GM12878 (cell line): Measurements from ENCODE around the gene HAAO. TPM values are rescaled to one million over a fixed set of nuclear protein-coding genes. Genes with fewer than 3 reads are reported as not detected.

Source experiments
- BCLAF1 ChIP-seq: fragments of 450-650 bp; IDR thresholded peaks from 2 replicates; pipeline ENCODE4 v1.6.1; 2017; ENCODE audit warnings: antibody characterized with exemption, mild to moderate bottlenecking, moderate library complexity
- CREB1 ChIP-seq: IDR thresholded peaks from 2 replicates; pipeline ENCODE4 v1.6.1; 2012; ENCODE audit warnings: low read depth, mild to moderate bottlenecking, inconsistent platforms
- DPF2 ChIP-seq: fragments of 450-650 bp; IDR thresholded peaks from 2 replicates; pipeline ENCODE4 v1.6.1; 2017; ENCODE audit warnings: mild to moderate bottlenecking
- ESRRA ChIP-seq: IDR thresholded peaks from 2 replicates; pipeline ENCODE4 v1.6.1; 2012; ENCODE audit warnings: mild to moderate bottlenecking, low read length, improper control_type of control experiment
- GATAD2B ChIP-seq: fragments of 450-650 bp; conservative IDR thresholded peaks from 2 replicates; pipeline ENCODE4 v1.6.1; 2017; ENCODE audit warnings: low read depth, mild to moderate bottlenecking, moderate library complexity
- JUNB ChIP-seq: IDR thresholded peaks from 2 replicates; pipeline ENCODE4 v1.6.1; 2016; ENCODE audit warnings: antibody characterized with exemption, mild to moderate bottlenecking
- LARP7 ChIP-seq: fragments of 450-650 bp; IDR thresholded peaks from 2 replicates; pipeline ENCODE4 v1.6.1; 2017; ENCODE audit warnings: mild to moderate bottlenecking
- MAX ChIP-seq: IDR thresholded peaks from 2 replicates; pipeline ENCODE4 v1.6.1; 2012; ENCODE audit warnings: low read depth, low read length, improper control_type of control experiment
- NR2F1 ChIP-seq: fragments of 450-650 bp; conservative IDR thresholded peaks from 2 replicates; pipeline ENCODE4 v1.6.1; 2017; ENCODE audit warnings: mild to moderate bottlenecking
- RB1 ChIP-seq: fragments of 450-650 bp; formaldehyde crosslinking; IDR thresholded peaks from 2 replicates; pipeline ENCODE4 v1.6.1; 2017; ENCODE audit warnings: mild to moderate bottlenecking, borderline replicate concordance
- SIN3A ChIP-seq: IDR thresholded peaks from 2 replicates; pipeline ENCODE4 v1.6.1; 2012; ENCODE audit warnings: low read depth, low read length, improper control_type of control experiment
- SMAD5 ChIP-seq: IDR thresholded peaks from 2 replicates; pipeline ENCODE4 v1.6.1; 2016; ENCODE audit warnings: antibody characterized with exemption, low read depth
- SMARCA5 ChIP-seq: fragments of 450-650 bp; IDR thresholded peaks from 2 replicates; pipeline ENCODE4 v1.6.1; 2017; ENCODE audit warnings: mild to moderate bottlenecking
- SMC3 ChIP-seq: IDR thresholded peaks from 2 replicates; pipeline ENCODE4 v1.6.1; 2011; ENCODE audit warnings: low read length, improper control_type of control experiment, borderline replicate concordance
- STAT3 ChIP-seq: IDR thresholded peaks from 2 replicates; pipeline ENCODE4 v1.6.1; 2011; ENCODE audit warnings: low read depth, low read length, improper control_type of control experiment
- SUZ12 ChIP-seq: fragments of 200-600 bp; sonication (generic); IDR thresholded peaks from one replicate; pipeline ENCODE4 v1.6.1; 2018; ENCODE audit warnings: antibody characterized with exemption, mild to moderate bottlenecking; ENCODE audit not compliant: unreplicated experiment
- TCF3 ChIP-seq: IDR thresholded peaks from 2 replicates; pipeline ENCODE4 v1.6.1; 2012; ENCODE audit warnings: low read depth, mild to moderate bottlenecking, low read length, borderline replicate concordance; ENCODE audit not compliant: insufficient read depth
- ZSCAN29 ChIP-seq: fragments of 450-650 bp; IDR thresholded peaks from 2 replicates; pipeline ENCODE4 v1.6.1; 2017; ENCODE audit warnings: mild to moderate bottlenecking, moderate library complexity
- polyA plus RNA-seq, 11 experiments: library from polyadenylated mRNA; depleted of rRNA in 4 of 11; unstranded in 6 of 11; stranded (reverse) in 5 of 11; fragments of >200 nt; fragmentation: Nextera tagmentation in 4 of 11; fragmentation: Illumina TruSeq in 1 of 11; extraction: Ambion mirVana in 4 of 11; extraction: Trizol in 1 of 11; gene quantifications; 1 replicate in 1 of 11; 2 replicates in 10 of 11; pipeline versions ENCODE4 v1.2.1 to v1.2.3, GENCODE V29; 2011 to 2016; ENCODE audit warnings: inconsistent platforms in 2 of 11, missing spikeins in 2 of 11, low read depth in 1 of 11
- total RNA-seq, 4 experiments: library from RNA; depleted of rRNA in 3 of 4; stranded (reverse); fragments of >200 nt in 3 of 4; fragmentation: Illumina TruSeq in 1 of 4; extraction: Trizol in 1 of 4; gene quantifications; 2 replicates each; pipeline versions ENCODE4 v1.2.1 to v1.2.3, GENCODE V29; 2013 to 2021
- TF ChIP-seq, protein P1 (sequence below): fragments of 450-650 bp; conservative IDR thresholded peaks from 2 replicates; pipeline ENCODE4 v1.6.1; 2017; ENCODE audit warnings: mild to moderate bottlenecking, moderate library complexity
- TF ChIP-seq, protein P2 (sequence below): fragments of 450-650 bp; IDR thresholded peaks from 2 replicates; pipeline ENCODE4 v1.6.1; 2017; ENCODE audit warnings: mild to moderate bottlenecking, moderate library complexity

The HAAO gene
- total and polyA plus RNA-seq, 10 of the 15 experiments (the other 5 are each of a cell fraction or from before 2014, with no cell fraction given) = 4.3 to 58.7 (median 26.8) TPM

DNA sequence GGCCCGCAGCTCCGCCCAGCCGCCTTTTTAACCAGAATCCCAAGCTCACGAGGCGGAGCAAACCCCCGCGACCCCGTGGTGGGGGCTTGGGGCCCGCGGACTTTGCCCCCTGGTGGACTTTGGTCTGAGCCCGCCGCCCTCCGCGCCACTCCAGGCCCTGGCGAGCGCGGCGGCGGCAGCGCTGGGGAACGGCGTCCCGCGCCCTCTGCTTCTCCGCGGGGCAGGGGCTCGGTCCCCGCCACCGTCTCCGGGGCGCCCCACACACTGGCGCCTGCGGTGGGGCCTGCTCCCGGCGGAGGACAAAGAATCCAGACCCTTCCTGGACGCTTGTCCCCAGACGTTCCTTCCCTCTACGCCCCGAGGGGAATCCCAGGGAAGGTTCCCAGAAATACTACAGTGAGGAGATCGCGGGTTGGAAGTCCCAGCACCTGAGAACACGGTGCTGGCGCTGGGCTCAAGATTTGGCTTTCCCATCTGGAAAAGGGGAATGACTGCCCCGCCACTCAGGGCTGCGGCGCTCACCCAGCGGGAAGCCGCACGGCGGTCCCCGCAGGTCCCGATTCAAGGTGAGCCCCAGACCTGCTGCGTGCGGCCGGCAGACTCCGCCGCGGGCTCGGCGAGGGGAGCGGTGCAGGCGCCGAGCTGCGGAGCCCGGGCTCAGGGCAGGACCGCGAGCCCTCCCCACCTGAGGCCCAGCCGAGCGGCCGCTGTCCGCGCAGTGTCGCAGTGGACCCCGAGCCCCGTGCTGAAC is at the start of gene HAAO (continued):
- TF ChIP-seq TCF3 (0 out of 2 replicates have a peak, but pooled peaks have one; percentile 8), ESRRA (no peak), SIN3A (no peak), CREB1 (no peak), STAT3 (no peak), SMC3 (no peak), JUNB (no peak), RB1 (peak; percentile 77; the same call in 1 of the 2 replicates), BCLAF1 (no peak), ZSCAN29 (peak; percentile 36; the same call in 1 of the 2 replicates), GATAD2B (peak; percentile 95), NR2F1 (peak; percentile 95), SMARCA5 (peak; percentile 66; the same call in 1 of the 2 replicates), MAX (peak; percentile 45; the same call in 1 of the 2 replicates), DPF2 (peak; percentile 85), SMAD5 (0 out of 2 replicates have a peak, but pooled peaks have one; percentile 42), SUZ12 (no peak), LARP7 (peak; percentile 72)
- TF ChIP-seq, protein P1, sequence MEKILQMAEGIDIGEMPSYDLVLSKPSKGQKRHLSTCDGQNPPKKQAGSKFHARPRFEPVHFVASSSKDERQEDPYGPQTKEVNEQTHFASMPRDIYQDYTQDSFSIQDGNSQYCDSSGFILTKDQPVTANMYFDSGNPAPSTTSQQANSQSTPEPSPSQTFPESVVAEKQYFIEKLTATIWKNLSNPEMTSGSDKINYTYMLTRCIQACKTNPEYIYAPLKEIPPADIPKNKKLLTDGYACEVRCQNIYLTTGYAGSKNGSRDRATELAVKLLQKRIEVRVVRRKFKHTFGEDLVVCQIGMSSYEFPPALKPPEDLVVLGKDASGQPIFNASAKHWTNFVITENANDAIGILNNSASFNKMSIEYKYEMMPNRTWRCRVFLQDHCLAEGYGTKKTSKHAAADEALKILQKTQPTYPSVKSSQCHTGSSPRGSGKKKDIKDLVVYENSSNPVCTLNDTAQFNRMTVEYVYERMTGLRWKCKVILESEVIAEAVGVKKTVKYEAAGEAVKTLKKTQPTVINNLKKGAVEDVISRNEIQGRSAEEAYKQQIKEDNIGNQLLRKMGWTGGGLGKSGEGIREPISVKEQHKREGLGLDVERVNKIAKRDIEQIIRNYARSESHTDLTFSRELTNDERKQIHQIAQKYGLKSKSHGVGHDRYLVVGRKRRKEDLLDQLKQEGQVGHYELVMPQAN = peak; percentile 72
- TF ChIP-seq, protein P2, sequence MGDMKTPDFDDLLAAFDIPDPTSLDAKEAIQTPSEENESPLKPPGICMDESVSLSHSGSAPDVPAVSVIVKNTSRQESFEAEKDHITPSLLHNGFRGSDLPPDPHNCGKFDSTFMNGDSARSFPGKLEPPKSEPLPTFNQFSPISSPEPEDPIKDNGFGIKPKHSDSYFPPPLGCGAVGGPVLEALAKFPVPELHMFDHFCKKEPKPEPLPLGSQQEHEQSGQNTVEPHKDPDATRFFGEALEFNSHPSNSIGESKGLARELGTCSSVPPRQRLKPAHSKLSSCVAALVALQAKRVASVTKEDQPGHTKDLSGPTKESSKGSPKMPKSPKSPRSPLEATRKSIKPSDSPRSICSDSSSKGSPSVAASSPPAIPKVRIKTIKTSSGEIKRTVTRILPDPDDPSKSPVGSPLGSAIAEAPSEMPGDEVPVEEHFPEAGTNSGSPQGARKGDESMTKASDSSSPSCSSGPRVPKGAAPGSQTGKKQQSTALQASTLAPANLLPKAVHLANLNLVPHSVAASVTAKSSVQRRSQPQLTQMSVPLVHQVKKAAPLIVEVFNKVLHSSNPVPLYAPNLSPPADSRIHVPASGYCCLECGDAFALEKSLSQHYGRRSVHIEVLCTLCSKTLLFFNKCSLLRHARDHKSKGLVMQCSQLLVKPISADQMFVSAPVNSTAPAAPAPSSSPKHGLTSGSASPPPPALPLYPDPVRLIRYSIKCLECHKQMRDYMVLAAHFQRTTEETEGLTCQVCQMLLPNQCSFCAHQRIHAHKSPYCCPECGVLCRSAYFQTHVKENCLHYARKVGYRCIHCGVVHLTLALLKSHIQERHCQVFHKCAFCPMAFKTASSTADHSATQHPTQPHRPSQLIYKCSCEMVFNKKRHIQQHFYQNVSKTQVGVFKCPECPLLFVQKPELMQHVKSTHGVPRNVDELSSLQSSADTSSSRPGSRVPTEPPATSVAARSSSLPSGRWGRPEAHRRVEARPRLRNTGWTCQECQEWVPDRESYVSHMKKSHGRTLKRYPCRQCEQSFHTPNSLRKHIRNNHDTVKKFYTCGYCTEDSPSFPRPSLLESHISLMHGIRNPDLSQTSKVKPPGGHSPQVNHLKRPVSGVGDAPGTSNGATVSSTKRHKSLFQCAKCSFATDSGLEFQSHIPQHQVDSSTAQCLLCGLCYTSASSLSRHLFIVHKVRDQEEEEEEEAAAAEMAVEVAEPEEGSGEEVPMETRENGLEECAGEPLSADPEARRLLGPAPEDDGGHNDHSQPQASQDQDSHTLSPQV = peak; percentile 77
